Osteoblast (primary cell): Measurements from ENCODE around the gene CCDC169. TPM values are rescaled to one million over a fixed set of nuclear protein-coding genes. Genes with fewer than 3 reads are reported as not detected.
"Not testable (repeated sequence)": the region's sequence is repeated elsewhere in the genome, so short reads cannot be mapped to it uniquely, and the experiment has no call there.

ENCODE experiments used
- DNase-seq: peaks from one replicate; pipeline ENCODE4 v3.0.0; 2011; ENCODE audit warnings: low spot score, mixed read lengths; ENCODE audit not compliant: insufficient read length; ENCODE audit errors: missing footprints
- H2AFZ ChIP-seq: 2 replicates; pipeline ENCODE4 v1.6.0; 2011; ENCODE audit warnings: mild to moderate bottlenecking, low read length
- H3K27ac ChIP-seq: 2 replicates; pipeline ENCODE4 v1.5.1; 2011; ENCODE audit warnings: mild to moderate bottlenecking, low read depth, low read length, moderate library complexity
- H3K27me3 ChIP-seq: 2 replicates; pipeline ENCODE4 v1.6.0; 2012; ENCODE audit warnings: mild to moderate bottlenecking, control low read depth, inconsistent platforms, low read length, moderate library complexity; ENCODE audit not compliant: insufficient read depth
- H3K36me3 ChIP-seq: 2 replicates; pipeline ENCODE4 v1.5.1; 2011; ENCODE audit warnings: mild to moderate bottlenecking, low read length, control low read depth, moderate library complexity; ENCODE audit not compliant: insufficient read depth
- H3K4me1 ChIP-seq: 2 replicates; pipeline ENCODE4 v1.5.1; 2011; ENCODE audit warnings: mild to moderate bottlenecking, low read length, control low read depth, moderate library complexity; ENCODE audit not compliant: insufficient read depth
- H3K4me2 ChIP-seq: 2 replicates; pipeline ENCODE4 v1.6.0; 2011; ENCODE audit warnings: mild to moderate bottlenecking, low read length; ENCODE audit not compliant: insufficient read depth
- H3K4me3 ChIP-seq: fragments of 200-600 bp; sonication (generic); 3 replicates; pipeline ENCODE4 v1.5.1; 2012; ENCODE audit warnings: mild to moderate bottlenecking, low read length, inconsistent platforms; ENCODE audit not compliant: insufficient read depth
- H3K79me2 ChIP-seq: 2 replicates; pipeline ENCODE4 v1.6.0; 2012; ENCODE audit warnings: mild to moderate bottlenecking, low read length, control low read depth, inconsistent platforms; ENCODE audit not compliant: insufficient read depth
- H3K9me3 ChIP-seq: 2 replicates; pipeline ENCODE4 v1.5.1; 2011; ENCODE audit warnings: low read depth, low read length, control low read depth
- H4K20me1 ChIP-seq: 2 replicates; pipeline ENCODE4 v1.6.0; 2012; ENCODE audit warnings: mild to moderate bottlenecking, low read length, control low read depth; ENCODE audit not compliant: insufficient read depth
- CTCF ChIP-seq: IDR thresholded peaks from 2 replicates; pipeline ENCODE4 v1.5.1; 2011; ENCODE audit warnings: mild to moderate bottlenecking, low read depth, low read length, moderate library complexity; ENCODE audit errors: extremely low read depth
- total RNA-seq: library from RNA; depleted of rRNA; stranded (reverse); fragments of >200 nt; gene quantifications from 2 replicates; pipeline ENCODE4 v1.2.3, GENCODE V29; 2012

CCDC169 gene
- total RNA-seq, 1 donor: 5.1 TPM

GRCh38 chr13:36310417-36311108, 12.9 kb upstream of the CCDC169 start:
- no peak for TF ChIP-seq CTCF

GRCh38 chr13:36302289-36302688, 4.7 kb upstream of the CCDC169 start:
- TF ChIP-seq CTCF: no peak
- H3K27ac ChIP-seq: no peak overlapping the region
- peaks cover 16% of the 10 kb centered on the region for H3K36me3 ChIP-seq
- H2AFZ ChIP-seq: no peak overlapping the region
- H3K4me3 ChIP-seq: no peak overlapping the region
- no peaks in the 10 kb centered on the region for H4K20me1 ChIP-seq
- no peak for DNase-seq
- peaks cover 2% of the 10 kb centered on the region for H3K79me2 ChIP-seq
- H3K27me3 ChIP-seq: no peaks in the 10 kb centered on the region
- H3K4me2 ChIP-seq: no peak overlapping the region
- H3K4me1 ChIP-seq: peaks cover 9% of the 10 kb centered on the region
- H3K9me3 ChIP-seq: no peaks in the 10 kb centered on the region

More at GRCh38 chr13:36310417-36311108, 12.9 kb upstream of the CCDC169 start:
- Histone ChIP-seq H4K20me1 (peaks cover 3% of the 10 kb centered on the region), H3K4me1 (peaks cover 22% of the 10 kb centered on the region), H3K79me2 (peaks cover 13% of the 10 kb centered on the region), H3K4me2 (peak overlapping the region; percentile 42), H3K4me3 (no peak overlapping the region), H2AFZ (peak overlapping the region; percentile 6), H3K27me3 (no peaks in the 10 kb centered on the region), H3K9me3 (no peaks in the 10 kb centered on the region), H3K36me3 (peaks cover 37% of the 10 kb centered on the region), H3K27ac (peak overlapping the region; percentile 63)
- peak; percentile 36 for DNase-seq

GRCh38 chr13:36299469-36299868, 1.9 kb upstream of the CCDC169 start:
- not testable (repeated sequence) for H3K4me2 ChIP-seq

GRCh38 chr13:36298535-36299068, 988 bp upstream of the CCDC169 start:
- Histone ChIP-seq H3K27me3 (no peaks in the 10 kb centered on the region), H3K4me1 (peaks cover 14% of the 10 kb centered on the region), H3K4me3 (peak overlapping the region; percentile 90), H4K20me1 (no peaks in the 10 kb centered on the region), H3K4me2 (peak overlapping the region; percentile 99), H2AFZ (peak overlapping the region; percentile 98), H3K9me3 (no peaks in the 10 kb centered on the region), H3K36me3 (peaks cover under 1% of the 10 kb centered on the region), H3K27ac (peak overlapping the region; percentile 87), H3K79me2 (peaks cover 2% of the 10 kb centered on the region)
- TF ChIP-seq CTCF: no peak
- DNase-seq: no peak

More at GRCh38 chr13:36299469-36299868, 1.9 kb upstream of the CCDC169 start:
- H3K4me3 ChIP-seq, H3K27ac ChIP-seq, H3K9me3 ChIP-seq, H3K36me3 ChIP-seq, H3K27me3 ChIP-seq, H4K20me1 ChIP-seq, H3K79me2 ChIP-seq, DNase-seq, H2AFZ ChIP-seq: not testable (repeated sequence)
- H3K4me1 ChIP-seq: peaks cover 14% of the 10 kb centered on the region
